Pancreas (tissue), 10 donors: ENCODE data around the gene IDH3A. TPM values are rescaled to one million over a fixed set of nuclear protein-coding genes. Genes with fewer than 3 reads are reported as not detected.

ENCODE experiments used
- ATAC-seq, 4 donors: fragments of 200-7000 bp; cut with Tn5 transposase; one replicate each; pipeline versions ENCODE4 v1.8.0 to v1.9.1; 2020; ENCODE audit warnings: mild to moderate bottlenecking in 4 of 4, moderate library complexity in 4 of 4
- DNase-seq, 6 donors: peaks; one replicate each; pipeline ENCODE4 v3.0.0-alpha.2; 2020
- FAIRE-seq: peaks from 2 replicates; lab custom pipeline; 2012; peaks lifted over from hg19 to GRCh38; lab: Jason Lieb, UNC
- H3K27ac ChIP-seq, 4 donors: fragments of 200-600 bp; sonication (generic); 1 replicate in 3 of 4; 2 replicates in 1 of 4; pipeline versions ENCODE4 v1.5.0 to v1.8.0; 2020
- H3K27me3 ChIP-seq, 4 donors: fragments of 200-600 bp; one replicate each; pipeline ENCODE4 v1.8.0; 2021
- H3K36me3 ChIP-seq, 3 donors: fragments of 200-600 bp; sonication (generic) in 1 of 3; one replicate each; pipeline versions ENCODE4 v1.5.0 to v1.8.0; 2020 to 2021
- H3K4me1 ChIP-seq, 3 donors: fragments of 200-600 bp; one replicate each; pipeline ENCODE4 v1.8.0; 2021
- H3K4me3 ChIP-seq, 4 donors: fragments of 200-600 bp; sonication (generic) in 2 of 4; one replicate each; pipeline versions ENCODE4 v1.5.0 to v1.8.0; 2020 to 2021
- H3K9me3 ChIP-seq, 4 donors: fragments of 200-600 bp; one replicate each; pipeline ENCODE4 v1.8.0; 2021
- WGBS, 2 donors: extraction: QIAGEN DNeasy Blood & Tissue Kit; methylation state at CpG; one replicate each; pipeline ENCODE4 v1.1.7; 2013; 5-methylcytosine and 5-hydroxymethylcytosine counted together
- intact Hi-C, 3 donors: fragments of 100-400 bp; cut with DNase I; formaldehyde crosslinking; loops; one replicate each; pipeline versions ENCODE4 v1.11.1 to v1.14.2; 2022
- polyA plus RNA-seq, 2 donors: library from polyadenylated mRNA; stranded (reverse); fragments of 200-250 nt; gene quantifications; one replicate each; pipeline ENCODE4 v1.2.3, GENCODE V29; 2013
- total RNA-seq, 6 donors: library from RNA; stranded (reverse); fragmentation: NEBNext Ultra II Directional in 4 of 6; extraction: Animal tissue kit (Norgen Biotek cat#: 25700) in 4 of 6; gene quantifications; one replicate each; pipeline versions ENCODE4 v1.2.1 to v1.2.4, GENCODE V29; 2021 to 2023
- TF ChIP-seq, protein P1 (sequence below), 4 donors: fragments of 200-600 bp; sonication (generic) in 3 of 4; IDR thresholded peaks; one replicate each; pipeline versions ENCODE4 v1.5.0 to v1.8.0; 2021; ENCODE audit warnings: antibody characterized with exemption in 4 of 4
- donor health status: healthy with polysubstance abuse.
- donor health status: DM: no; HTN: no; CAD: no; lungs with moderate emphysema.
- donor health status: DM: no; HTN: no; CAD: no.
- donor health status: control.
- donor health status: control.
- donor health status: Bipolar disorder and iron deficiency.
- donor health status: DM: yes; HTN: yes; CAD: no.
- donor health status: DM: no; HTN: no; CAD: no.
- donor health status: DM: no; HTN: no; CAD: no.
- donor health status: DM: yes; HTN: yes; CAD: no.

The IDH3A gene
- total and polyA plus RNA-seq, 8 donors: 10.2 to 32.1 (median 24.8) TPM

- intact Hi-C loops: loop anchor here in 2 of 3 donors (10.0 kb wide), 2 partner anchors 108 to 138 kb away; no protein-coding TSS in a partner anchor
- DNase-seq (peak in 1 of 6 donors; percentile 23), FAIRE-seq (no peak), ATAC-seq (no peak)
- Histone ChIP-seq H3K9me3 (no peaks in the 10 kb centered on the region), H3K4me3 (no peak overlapping the region), H3K4me1 (no peaks in the 10 kb centered on the region), H3K27me3 (no peaks in the 10 kb centered on the region), H3K36me3 (no peaks in the 10 kb centered on the region), H3K27ac (no peak overlapping the region)
- 88% methylated on average over 6 of the region's 6 CpGs for WGBS, 2 donors
- TF ChIP-seq, protein P1, sequence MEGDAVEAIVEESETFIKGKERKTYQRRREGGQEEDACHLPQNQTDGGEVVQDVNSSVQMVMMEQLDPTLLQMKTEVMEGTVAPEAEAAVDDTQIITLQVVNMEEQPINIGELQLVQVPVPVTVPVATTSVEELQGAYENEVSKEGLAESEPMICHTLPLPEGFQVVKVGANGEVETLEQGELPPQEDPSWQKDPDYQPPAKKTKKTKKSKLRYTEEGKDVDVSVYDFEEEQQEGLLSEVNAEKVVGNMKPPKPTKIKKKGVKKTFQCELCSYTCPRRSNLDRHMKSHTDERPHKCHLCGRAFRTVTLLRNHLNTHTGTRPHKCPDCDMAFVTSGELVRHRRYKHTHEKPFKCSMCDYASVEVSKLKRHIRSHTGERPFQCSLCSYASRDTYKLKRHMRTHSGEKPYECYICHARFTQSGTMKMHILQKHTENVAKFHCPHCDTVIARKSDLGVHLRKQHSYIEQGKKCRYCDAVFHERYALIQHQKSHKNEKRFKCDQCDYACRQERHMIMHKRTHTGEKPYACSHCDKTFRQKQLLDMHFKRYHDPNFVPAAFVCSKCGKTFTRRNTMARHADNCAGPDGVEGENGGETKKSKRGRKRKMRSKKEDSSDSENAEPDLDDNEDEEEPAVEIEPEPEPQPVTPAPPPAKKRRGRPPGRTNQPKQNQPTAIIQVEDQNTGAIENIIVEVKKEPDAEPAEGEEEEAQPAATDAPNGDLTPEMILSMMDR (IDR thresholded peaks at IDR 0.05): no peak
Measured at GRCh38 chr15:78102741-78103140, 46.4 kb upstream of the IDH3A start.

- TF ChIP-seq, protein P1 (IDR thresholded peaks at IDR 0.05): no peak
- 81 to 85% methylated on average over 12 of the region's 12 CpGs for WGBS, 2 donors
- DNase-seq: peak in 2 of 6 donors; percentile 22 to 30
Measured at GRCh38 chr15:78103406-78104118, 45.6 kb upstream of the IDH3A start.

GRCh38 chr15:78104119-78104479 lies 45.1 kb upstream of the IDH3A start:
- WGBS, 2 donors: 87 to 95% methylated on average over 4 of the region's 4 CpGs
- Histone ChIP-seq H3K36me3 (no peaks in the 10 kb centered on the region), H3K27me3 (no peaks in the 10 kb centered on the region), H3K4me3 (no peak overlapping the region), H3K27ac (no peak overlapping the region), H3K9me3 (no peaks in the 10 kb centered on the region), H3K4me1 (no peaks in the 10 kb centered on the region)
- TF ChIP-seq, protein P1 (IDR thresholded peaks at IDR 0.05): no peak
- DNase-seq: peak in 1 of 6 donors; percentile 29
- ATAC-seq: no peak
- intact Hi-C loops: loop anchor here in 2 of 3 donors (10.0 kb wide), 2 partner anchors 109 to 139 kb away; no protein-coding TSS in a partner anchor
- FAIRE-seq: no peak

More at GRCh38 chr15:78103406-78104118, 45.6 kb upstream of the IDH3A start:
- Histone ChIP-seq H3K27ac (no peak overlapping the region), H3K27me3 (no peaks in the 10 kb centered on the region), H3K36me3 (no peaks in the 10 kb centered on the region), H3K4me3 (no peak overlapping the region), H3K9me3 (no peaks in the 10 kb centered on the region), H3K4me1 (no peaks in the 10 kb centered on the region)
- intact Hi-C loops: loop anchor here in 2 of 3 donors (10.0 kb wide), 2 partner anchors 109 to 139 kb away; no protein-coding TSS in a partner anchor
- ATAC-seq (peak in 1 of 4 donors; percentile 3), FAIRE-seq (no peak)

DNA sequence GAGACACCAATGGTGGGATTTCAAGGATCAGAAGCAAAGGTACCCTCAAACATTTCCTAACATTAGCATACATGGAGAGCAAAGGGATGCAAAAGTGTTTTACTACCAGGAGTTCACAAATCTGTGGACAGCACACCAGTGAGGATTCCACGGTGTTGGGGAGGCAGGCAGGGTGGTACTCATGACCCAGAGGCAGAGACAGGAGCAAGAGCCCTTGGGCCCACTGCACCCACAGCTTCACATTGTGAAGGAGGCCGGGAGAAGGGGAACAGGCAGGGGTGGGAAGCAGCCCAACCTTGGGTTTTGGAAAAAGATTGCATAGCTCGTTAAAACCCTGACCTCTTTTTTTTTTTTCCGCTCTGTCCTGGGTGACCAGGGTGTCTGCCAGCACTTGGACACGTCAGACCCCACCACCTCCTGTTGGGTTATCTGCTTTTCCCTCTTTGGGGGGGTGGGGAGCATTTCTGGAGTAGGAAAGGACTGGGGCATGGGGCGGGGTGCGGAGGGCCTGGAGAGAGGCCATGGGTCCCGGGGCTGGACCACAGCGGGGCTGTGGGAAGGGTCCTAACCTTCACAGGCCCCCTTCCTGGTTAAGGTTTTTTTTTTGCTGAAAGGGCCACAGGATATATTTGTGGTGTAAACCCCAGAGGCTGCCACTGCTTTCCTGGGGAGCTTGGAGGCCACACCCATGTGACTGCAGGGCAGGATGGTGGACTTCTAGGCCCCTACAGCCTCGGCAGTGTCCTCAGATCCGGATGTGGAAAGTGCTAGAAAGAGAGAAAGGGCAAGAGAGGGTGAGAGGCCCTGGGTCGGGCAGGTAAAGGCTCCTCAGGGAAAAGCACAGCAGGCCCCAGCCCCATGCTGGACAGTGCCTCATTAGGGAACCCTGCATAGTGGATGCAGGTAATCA lies 44.3 kb upstream of the IDH3A start:
- DNase-seq: peak in 2 of 6 donors; percentile 24 to 42
- Histone ChIP-seq H3K9me3 (no peaks in the 10 kb centered on the region), H3K4me1 (no peaks in the 10 kb centered on the region), H3K27ac (no peak overlapping the region), H3K36me3 (no peaks in the 10 kb centered on the region), H3K27me3 (no peaks in the 10 kb centered on the region), H3K4me3 (no peak overlapping the region)
- ATAC-seq: no peak
- intact Hi-C loops: loop anchor here in 2 of 3 donors (10.0 kb wide), 2 partner anchors 110 to 140 kb away; no protein-coding TSS in a partner anchor
- TF ChIP-seq, protein P1 (IDR thresholded peaks at IDR 0.05): no peak
- no peak for FAIRE-seq
- 80 to 87% methylated on average over 12 of the region's 12 CpGs for WGBS, 2 donors
